OCI-LY3 (cell line): ENCODE results near the gene KLHL18.

Experiments
- H2AFZ ChIP-seq: fragments of 200-600, 300-600 bp; shearing (Covaris generic); 2 replicates; pipeline ENCODE4 v1.6.0; 2014; ENCODE audit warnings: antibody characterized with exemption, low read depth, low read length
- H3K27ac ChIP-seq: fragments of 200-600, 300-600 bp; sonication (generic); 2 replicates; pipeline ENCODE4 v1.5.1; 2014; ENCODE audit warnings: mild to moderate bottlenecking, low read length, moderate library complexity, mixed read lengths
- H3K27me3 ChIP-seq: fragments of 200-600, 300-600 bp; sonication (generic); 2 replicates; pipeline ENCODE4 v1.6.1; 2014; ENCODE audit warnings: low read depth, low read length, mixed read lengths
- H3K36me3 ChIP-seq: fragments of 200-600, 300-600 bp; sonication (generic); replicated peaks from 2 replicates; pipeline ENCODE3; 2014; ENCODE audit warnings: low read depth, low read length, mixed read lengths
- H3K4me1 ChIP-seq: fragments of 300-600, 200-600 bp; sonication (generic); 2 replicates; pipeline ENCODE4 v1.6.1; 2014; ENCODE audit warnings: low read length, mixed read lengths
- H3K4me2 ChIP-seq: fragments of 200-600, 300-600 bp; sonication (generic); 2 replicates; pipeline ENCODE4 v1.6.1; 2014; ENCODE audit warnings: low read length, mixed read lengths
- H3K4me3 ChIP-seq: fragments of 300-600, 200-600 bp; sonication (generic); 2 replicates; pipeline ENCODE4 v1.5.1; 2014; ENCODE audit warnings: antibody characterized with exemption, mild to moderate bottlenecking, low read length, moderate library complexity
- H3K79me2 ChIP-seq: fragments of 300-600, 200-600 bp; shearing (Covaris generic); 2 replicates; pipeline ENCODE4 v1.6.1; 2014; ENCODE audit warnings: mild to moderate bottlenecking, low read length, mixed read lengths
- H3K9ac ChIP-seq: fragments of 300-600, 200-600 bp; shearing (Covaris generic); 2 replicates; pipeline ENCODE4 v1.6.0; 2014; ENCODE audit warnings: mild to moderate bottlenecking, low read length, moderate library complexity
- H3K9me3 ChIP-seq: fragments of 200-600, 300-600 bp; shearing (Covaris generic); 2 replicates; pipeline ENCODE4 v1.6.1; 2014; ENCODE audit warnings: low read length, mixed read lengths; ENCODE audit not compliant: insufficient read depth
- H4K20me1 ChIP-seq: fragments of 200-600, 300-600 bp; sonication (generic); 2 replicates; pipeline ENCODE4 v1.6.1; 2016; ENCODE audit warnings: low read length, mixed read lengths; ENCODE audit not compliant: insufficient read depth
- CTCF ChIP-seq: fragments of 200-600, 300-600 bp; sonication (generic); IDR thresholded peaks from 2 replicates; pipeline ENCODE4 v1.5.1; 2014; ENCODE audit warnings: antibody characterized with exemption, low read length, low read depth
- EZH2phosphoT487 ChIP-seq: fragments of 200-600 bp; shearing (Covaris generic); IDR thresholded peaks from 2 replicates; pipeline ENCODE4 v1.6.1; 2018; ENCODE audit warnings: antibody characterized with exemption, mixed run types, low read depth

KLHL18 gene

GRCh38 chr3:47265008-47265407 is 17.7 kb upstream of the KLHL18 start:
- Histone ChIP-seq H3K4me3 (no peak overlapping the region), H3K9ac (no peak overlapping the region), H3K9me3 (no peaks in the 10 kb centered on the region), H3K79me2 (no peaks in the 10 kb centered on the region), H3K4me1 (peaks cover 7% of the 10 kb centered on the region), H3K27me3 (no peaks in the 10 kb centered on the region), H3K36me3 (no peaks in the 10 kb centered on the region), H4K20me1 (no peaks in the 10 kb centered on the region), H2AFZ (no peak overlapping the region), H3K27ac (no peak overlapping the region), H3K4me2 (no peak overlapping the region)
- no peak for TF ChIP-seq EZH2phosphoT487
- no peak for TF ChIP-seq CTCF

- no peaks in the 10 kb centered on the region for H3K79me2 ChIP-seq
- H3K36me3 ChIP-seq = no peaks in the 10 kb centered on the region
- H3K9ac ChIP-seq = no peak overlapping the region
- TF ChIP-seq CTCF = no peak
- no peak overlapping the region for H2AFZ ChIP-seq
- peaks cover 7% of the 10 kb centered on the region for H3K4me1 ChIP-seq
- no peak overlapping the region for H3K4me2 ChIP-seq
- H3K27me3 ChIP-seq = no peaks in the 10 kb centered on the region
- no peaks in the 10 kb centered on the region for H3K9me3 ChIP-seq
- no peaks in the 10 kb centered on the region for H4K20me1 ChIP-seq
- no peak overlapping the region for H3K4me3 ChIP-seq
- H3K27ac ChIP-seq = no peak overlapping the region
Observed at GRCh38 chr3:47265725-47266428, 16.9 kb upstream of the KLHL18 start.

- Histone ChIP-seq H3K4me1 (peaks cover 7% of the 10 kb centered on the region), H4K20me1 (no peaks in the 10 kb centered on the region), H3K27me3 (no peaks in the 10 kb centered on the region), H2AFZ (no peak overlapping the region), H3K79me2 (no peaks in the 10 kb centered on the region), H3K4me2 (no peak overlapping the region), H3K4me3 (no peak overlapping the region), H3K9me3 (no peaks in the 10 kb centered on the region), H3K9ac (no peak overlapping the region), H3K36me3 (no peaks in the 10 kb centered on the region), H3K27ac (no peak overlapping the region)
- TF ChIP-seq EZH2phosphoT487 = no peak
- no peak for TF ChIP-seq CTCF
Observed at GRCh38 chr3:47266709-47267489, 15.8 kb upstream of the KLHL18 start.

- H3K79me2 ChIP-seq = no peaks in the 10 kb centered on the region
- no peak overlapping the region for H3K4me3 ChIP-seq
- H2AFZ ChIP-seq = no peak overlapping the region
- no peaks in the 10 kb centered on the region for H3K36me3 ChIP-seq
- H3K9ac ChIP-seq = no peak overlapping the region
- H3K27me3 ChIP-seq = no peaks in the 10 kb centered on the region
- no peak overlapping the region for H3K4me2 ChIP-seq
- H3K27ac ChIP-seq = no peak overlapping the region
- H3K4me1 ChIP-seq = peaks cover 7% of the 10 kb centered on the region
- H4K20me1 ChIP-seq = no peaks in the 10 kb centered on the region
- no peak for TF ChIP-seq EZH2phosphoT487
- H3K9me3 ChIP-seq = no peaks in the 10 kb centered on the region
Observed at GRCh38 chr3:47267490-47267824, 15.3 kb upstream of the KLHL18 start.
